ENCODE measurements around the gene PGAM5.

DNA sequence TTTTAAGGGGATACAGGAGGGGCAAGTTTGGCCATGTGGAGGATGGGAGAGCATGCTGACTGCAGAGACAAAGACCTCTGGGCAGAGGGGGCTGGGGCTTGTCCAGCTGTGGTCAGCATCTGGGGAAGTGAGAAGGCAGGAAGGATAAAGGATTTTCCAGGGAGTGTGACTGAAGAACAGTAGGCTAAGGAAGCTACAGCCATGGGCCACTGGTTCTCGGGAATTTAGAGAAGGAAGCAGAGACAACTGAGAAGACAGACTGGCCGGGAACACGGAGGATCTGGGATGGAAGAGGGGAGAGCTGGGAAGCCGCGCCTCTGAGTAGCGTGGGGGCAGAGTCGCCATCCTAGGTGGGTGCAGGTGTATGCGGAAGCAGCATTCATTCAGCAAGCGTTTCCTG is 7.0 kb upstream of the PGAM5 start:
- TF ChIP-seq CTCF (conservative IDR thresholded peaks at IDR 0.05; ENCODE audit: low read depth, low read length) (no peak), EZH2 (IDR thresholded peaks at IDR 0.05; ENCODE audit: borderline replicate concordance, low read depth, low read length, poor library complexity, severe bottlenecking) (no peak)

Measured in A673 (cell line).